Urinary bladder (tissue), 4 donors: ENCODE data around the gene ANKH. TPM values are rescaled to one million over a fixed set of nuclear protein-coding genes. Genes with fewer than 3 reads are reported as not detected.
"Not testable (repeated sequence)": the region's sequence is repeated elsewhere in the genome, so short reads cannot be mapped to it uniquely, and the experiment has no call there.

Source experiments
- DNase-seq: peaks from one replicate; pipeline ENCODE4 v3.0.0-alpha.2; 2015; ENCODE audit errors: extremely low spot score
- H3K27ac ChIP-seq: one replicate; pipeline ENCODE4 v1.5.1; 2013; ENCODE audit warnings: low read depth, mild to moderate bottlenecking, moderate library complexity
- H3K36me3 ChIP-seq: one replicate; pipeline ENCODE4 v1.6.1; 2013; ENCODE audit warnings: mild to moderate bottlenecking, moderate library complexity; ENCODE audit not compliant: insufficient read depth
- H3K4me1 ChIP-seq: one replicate; pipeline ENCODE4 v1.6.1; 2013; ENCODE audit warnings: mild to moderate bottlenecking, moderate library complexity; ENCODE audit not compliant: insufficient read depth
- H3K4me3 ChIP-seq: one replicate; pipeline ENCODE4 v1.5.1; 2013; ENCODE audit warnings: low read depth, low read length
- WGBS: extraction: QIAGEN DNeasy Blood & Tissue Kit; methylation state at CpG from one replicate; pipeline ENCODE4 v1.1.7; 2013; 5-methylcytosine and 5-hydroxymethylcytosine counted together
- polyA plus RNA-seq: library from polyadenylated mRNA; stranded (reverse); fragments of 200-250 nt; gene quantifications from one replicate; pipeline ENCODE4 v1.2.3, GENCODE V29; 2013
- total RNA-seq: library from RNA; depleted of rRNA; stranded (reverse); fragments of >200 nt; gene quantifications from one replicate; pipeline ENCODE4 v1.2.3, GENCODE V29; 2014
- donor health status: healthy with polysubstance abuse.
- donor health status: healthy.

The ANKH gene
- total and polyA plus RNA-seq, 2 donors = 18.1 to 23.0 TPM

DNA sequence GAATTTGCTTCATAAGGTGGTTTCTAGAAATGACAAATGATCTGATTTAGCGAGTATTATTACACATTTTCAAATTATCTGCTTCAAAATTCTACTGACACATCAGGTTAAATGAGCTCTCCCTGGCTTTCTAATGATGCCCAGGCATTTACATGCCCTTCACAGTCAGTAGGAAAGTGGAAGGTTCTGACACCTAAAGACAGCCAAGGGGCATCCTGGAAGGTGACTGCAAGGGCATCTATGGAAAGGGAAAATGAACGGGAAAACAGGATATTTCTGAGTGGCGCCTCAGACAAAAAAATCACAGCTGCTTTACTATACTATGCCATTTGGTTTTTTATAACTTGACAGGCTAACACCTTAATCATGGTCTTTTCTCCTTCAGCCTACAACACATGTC is 31.0 kb downstream of the ANKH start:
- Histone ChIP-seq H3K4me3 (no peak overlapping the region), H3K27ac (no peak overlapping the region), H3K36me3 (no peaks in the 10 kb centered on the region), H3K4me1 (no peaks in the 10 kb centered on the region)
- DNase-seq = no peak
- WGBS = 97% methylated on average over 3 of the region's 3 CpGs

DNA sequence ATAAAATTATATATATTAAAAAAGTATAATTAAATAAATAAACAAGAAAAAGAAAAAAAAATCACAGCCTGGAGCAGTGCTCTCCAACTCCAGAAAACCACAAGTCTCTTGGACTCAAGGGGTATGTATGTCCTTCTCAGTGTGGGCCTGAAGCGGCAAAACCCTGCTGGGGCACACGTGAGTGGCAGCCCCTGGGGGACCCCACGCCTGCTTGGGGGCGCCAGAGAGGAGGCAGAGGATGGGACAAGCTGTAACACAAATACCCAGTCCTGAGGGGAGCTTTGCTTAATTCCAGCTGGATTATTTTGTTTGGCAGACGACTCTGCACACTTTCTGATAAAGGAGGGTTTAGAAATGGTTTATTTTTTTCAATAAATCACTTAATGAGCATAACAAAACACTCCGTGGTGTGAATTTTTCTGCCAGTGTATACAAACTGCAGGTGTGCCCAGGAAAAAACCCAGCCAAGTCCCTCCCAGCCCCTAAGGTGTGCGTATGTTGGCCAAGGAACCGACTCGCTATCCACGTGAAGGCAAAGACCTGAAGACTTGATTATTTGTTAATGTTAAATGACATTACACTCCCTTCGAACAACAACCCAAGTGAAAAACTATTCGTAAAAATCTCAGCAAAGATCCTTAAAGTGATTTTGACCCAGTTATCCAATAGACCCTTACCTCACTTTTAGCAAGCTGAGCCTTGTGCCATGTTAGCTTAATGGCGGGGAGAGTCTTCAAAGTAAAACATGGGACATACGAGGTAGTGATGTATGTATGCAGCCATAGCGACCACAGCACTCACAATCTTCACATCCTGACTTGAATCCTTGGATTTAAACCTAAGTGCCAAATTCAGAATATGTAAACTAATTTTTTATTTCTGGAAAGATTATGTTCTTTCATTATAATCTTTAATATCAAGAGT is 32.9 kb downstream of the ANKH start:
- Histone ChIP-seq H3K27ac (no peak overlapping the region), H3K4me3 (no peak overlapping the region), H3K4me1 (no peaks in the 10 kb centered on the region), H3K36me3 (no peaks in the 10 kb centered on the region)
- no peak for DNase-seq
- WGBS = 84% methylated on average over 15 of the region's 15 CpGs

DNA sequence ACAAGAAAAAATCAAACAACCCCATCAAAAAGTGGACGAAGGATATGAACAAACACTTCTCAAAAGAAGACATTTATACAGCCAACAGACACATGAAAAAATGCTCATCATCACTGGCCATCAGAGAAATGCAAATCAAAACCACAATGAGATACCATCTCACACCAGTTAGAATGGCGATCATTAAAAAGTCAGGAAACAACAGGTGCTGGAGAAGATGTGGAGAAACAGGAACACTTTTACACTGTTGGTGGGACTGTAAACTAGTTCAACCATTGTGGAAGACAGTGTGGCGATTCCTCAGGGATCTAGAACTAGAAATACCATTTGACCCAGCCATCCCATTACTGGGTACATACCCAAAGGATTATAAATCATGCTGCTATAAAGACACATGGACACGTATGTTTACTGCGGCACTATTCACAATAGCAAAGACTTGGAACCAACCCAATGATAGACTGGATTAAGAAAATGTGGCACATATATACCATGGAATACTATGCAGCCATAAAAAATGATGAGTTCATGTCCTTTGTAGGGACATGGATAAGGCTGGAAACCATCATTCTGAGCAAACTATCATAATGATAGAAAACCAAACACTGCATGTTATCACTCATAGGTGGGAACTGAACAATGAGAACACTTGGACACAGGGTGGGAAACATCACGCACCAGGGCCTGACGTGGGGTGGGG is 34.0 kb downstream of the ANKH start:
- not testable (repeated sequence) for H3K27ac ChIP-seq, H3K36me3 ChIP-seq, DNase-seq, H3K4me1 ChIP-seq, H3K4me3 ChIP-seq
- 98% methylated on average over 5 of the region's 7 CpGs for WGBS

DNA sequence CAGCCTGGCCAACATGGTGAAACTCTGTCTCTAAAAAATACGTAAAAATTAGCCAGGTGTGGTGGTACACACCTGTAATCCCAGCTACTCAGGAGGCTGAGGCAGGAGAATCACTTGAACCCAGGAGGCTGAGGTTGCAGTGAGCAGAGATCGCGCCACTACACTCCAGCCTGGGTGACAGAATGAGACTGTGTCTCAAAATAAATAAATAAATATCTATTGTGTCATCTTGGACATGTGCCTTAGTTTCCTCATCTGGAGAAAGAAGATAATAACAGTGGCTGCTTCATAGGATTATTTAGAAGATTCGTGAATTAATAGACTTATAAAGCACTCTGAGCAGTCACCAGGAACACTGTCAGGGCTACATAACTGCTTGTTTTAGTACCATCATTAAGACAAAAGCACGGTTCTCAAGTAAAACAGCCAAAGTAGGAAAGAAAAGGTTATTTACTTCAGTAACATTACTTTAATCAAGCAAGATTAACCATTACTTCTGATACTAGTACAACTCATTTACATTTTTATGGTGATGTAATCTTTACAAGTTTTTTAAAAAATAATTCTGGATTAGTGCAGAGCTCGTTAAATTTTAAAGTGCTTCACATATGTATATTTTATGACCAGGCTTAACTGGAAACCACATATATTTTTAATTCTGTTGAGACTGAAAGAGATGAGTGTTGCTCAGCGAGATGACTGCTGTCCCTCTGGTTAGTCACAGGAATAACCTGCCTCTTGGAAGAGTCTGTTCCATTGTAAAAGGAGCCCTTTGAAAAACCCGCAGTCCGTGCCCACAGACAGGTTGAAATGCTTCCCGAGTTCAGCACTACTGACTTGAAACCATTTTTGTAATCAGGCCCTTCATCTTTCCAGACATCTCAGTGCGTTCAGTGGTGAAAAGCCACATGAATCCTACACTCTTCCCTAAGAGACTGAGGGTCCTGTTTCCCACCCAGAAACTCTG is 36.7 kb downstream of the ANKH start:
- Histone ChIP-seq H3K27ac (no peak overlapping the region), H3K4me3 (no peak overlapping the region), H3K4me1 (no peaks in the 10 kb centered on the region), H3K36me3 (no peaks in the 10 kb centered on the region)
- no peak for DNase-seq
- 83% methylated on average over 11 of the region's 11 CpGs for WGBS

DNA sequence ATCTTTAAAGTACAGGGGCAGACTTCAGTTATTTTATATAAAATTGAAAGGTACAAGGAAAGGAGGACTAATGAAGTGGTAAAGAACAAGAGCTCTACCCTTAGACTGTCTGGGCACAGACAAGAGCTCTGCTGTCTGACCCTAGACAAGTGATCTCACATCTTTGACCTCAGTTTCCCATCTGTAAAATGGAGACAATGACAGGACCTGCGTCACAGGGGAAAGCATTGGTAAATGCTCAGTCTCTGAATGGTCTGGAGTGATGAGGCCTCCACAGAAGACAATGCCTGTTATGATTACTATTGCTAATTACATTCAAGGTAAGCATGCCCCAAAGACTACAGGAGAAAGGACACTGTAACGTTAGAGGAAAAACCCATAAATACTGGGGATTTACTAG is 37.5 kb downstream of the ANKH start:
- no peak overlapping the region for H3K27ac ChIP-seq

DNA sequence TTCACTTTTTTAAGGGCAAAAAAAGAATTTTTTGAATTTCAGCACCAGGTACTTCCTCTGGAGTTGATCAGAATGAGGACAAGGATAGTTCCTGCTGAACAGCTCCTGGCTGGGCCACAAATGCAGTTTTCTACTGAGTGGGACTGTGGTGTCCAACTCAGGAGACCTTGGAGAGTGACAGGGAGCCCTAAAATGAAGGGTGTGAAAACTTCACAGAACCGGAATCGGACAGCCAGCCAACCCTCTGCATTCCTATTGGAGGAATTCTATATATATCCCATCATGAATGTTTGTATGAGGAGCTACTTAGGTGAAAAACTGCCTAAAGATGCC is 40.6 kb downstream of the ANKH start:
- Histone ChIP-seq H3K36me3 (no peaks in the 10 kb centered on the region), H3K4me1 (no peaks in the 10 kb centered on the region), H3K27ac (no peak overlapping the region), H3K4me3 (no peak overlapping the region)
- no peak for DNase-seq
- 96% methylated on average over 2 of the region's 2 CpGs for whole genome bisulfite sequencing

More for the DNA sequence above, 37.5 kb downstream of the ANKH start:
- no peak for DNase-seq
- 86% methylated on average over 2 of the region's 2 CpGs for WGBS
- no peaks in the 10 kb centered on the region for H3K36me3 ChIP-seq
- no peak overlapping the region for H3K4me3 ChIP-seq
- H3K4me1 ChIP-seq = no peaks in the 10 kb centered on the region

DNA sequence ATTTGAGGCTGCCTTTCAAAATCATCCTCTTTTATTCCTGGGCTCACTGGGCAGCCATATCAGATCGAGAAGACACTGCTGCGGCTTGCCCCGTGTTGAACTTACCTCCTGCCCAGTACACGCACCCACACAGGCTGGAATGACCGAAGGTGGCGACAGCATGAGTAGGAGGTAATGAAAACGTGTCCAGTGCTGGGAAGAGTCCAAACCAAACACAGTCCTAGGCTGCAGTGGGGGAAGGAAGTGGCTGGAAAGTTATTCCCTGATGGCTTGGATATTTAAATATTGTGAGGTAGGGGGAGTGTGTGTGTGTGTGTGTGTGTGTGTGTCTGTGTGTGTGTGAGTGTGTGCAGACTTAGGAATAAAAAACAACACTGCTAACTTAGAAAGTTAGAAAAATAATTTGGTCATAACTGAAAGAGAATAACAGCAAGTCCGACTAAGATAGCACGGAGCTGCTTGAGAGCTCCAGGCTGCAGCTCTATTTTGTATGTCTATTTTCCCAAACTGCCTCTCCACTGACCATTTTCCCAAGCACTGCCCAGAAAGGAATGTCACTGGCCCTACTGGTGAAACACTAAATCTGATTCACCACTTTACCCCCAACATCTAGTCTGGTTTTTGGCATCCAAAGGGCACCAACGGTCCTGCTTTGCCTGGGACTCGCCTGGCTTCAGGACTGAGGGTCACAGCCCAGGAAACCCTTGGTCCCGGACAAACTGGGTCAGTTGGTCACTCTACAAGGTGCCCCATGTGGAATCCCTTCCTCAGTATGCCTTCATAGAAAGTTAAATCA is 41.2 kb downstream of the ANKH start:
- H3K4me1 ChIP-seq = no peaks in the 10 kb centered on the region
- WGBS = 89% methylated on average over 12 of the region's 12 CpGs
- no peak overlapping the region for H3K4me3 ChIP-seq
- DNase-seq = no peak
- H3K27ac ChIP-seq = no peak overlapping the region
- H3K36me3 ChIP-seq = no peaks in the 10 kb centered on the region

DNA sequence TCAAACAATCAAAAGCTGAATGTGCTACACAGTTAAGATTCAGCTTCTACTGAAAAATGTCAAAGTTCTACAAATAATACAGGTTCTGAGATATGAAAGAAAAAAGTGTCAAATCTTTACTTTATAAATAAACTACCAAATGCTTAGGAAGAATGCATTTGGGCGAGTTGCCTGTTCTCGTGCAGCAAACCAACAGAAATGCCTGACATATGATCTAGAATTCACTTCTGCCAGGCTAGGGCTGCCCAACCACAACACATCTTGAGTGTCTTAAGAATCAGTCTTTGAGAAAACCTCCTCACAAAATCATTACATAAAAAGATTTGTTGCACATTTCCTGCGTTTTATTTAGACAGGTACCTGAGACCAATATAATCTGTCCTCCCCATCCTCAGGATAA is 42.2 kb downstream of the ANKH start:
- Histone ChIP-seq H3K4me1 (no peaks in the 10 kb centered on the region), H3K27ac (no peak overlapping the region), H3K4me3 (no peak overlapping the region), H3K36me3 (no peaks in the 10 kb centered on the region)
- WGBS = 87% methylated on average over 3 of the region's 3 CpGs
- no peak for DNase-seq

DNA sequence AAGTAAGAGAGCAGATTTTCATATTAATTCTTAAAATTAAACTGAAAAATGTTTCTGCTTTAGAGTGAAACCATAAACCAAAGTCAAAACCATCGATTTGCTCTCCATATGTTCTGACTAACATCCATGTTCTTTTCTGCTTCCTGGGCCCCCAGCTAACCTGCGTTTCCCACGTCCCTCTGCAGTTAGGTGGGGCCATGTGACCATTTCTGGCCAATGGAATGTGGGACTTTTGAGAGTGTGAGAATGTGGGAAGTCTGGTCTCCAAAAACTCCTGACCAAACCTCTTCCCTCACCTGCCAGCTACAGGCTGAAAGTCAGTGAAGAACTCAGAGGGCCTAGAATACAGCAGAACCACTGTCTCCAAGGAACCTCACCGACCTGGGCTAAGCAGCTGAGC is 44.9 kb downstream of the ANKH start:
- Histone ChIP-seq H3K4me1 (no peaks in the 10 kb centered on the region), H3K4me3 (no peak overlapping the region), H3K27ac (no peak overlapping the region), H3K36me3 (no peaks in the 10 kb centered on the region)
- DNase-seq = no peak
- whole genome bisulfite sequencing = 92% methylated on average over 4 of the region's 4 CpGs

DNA sequence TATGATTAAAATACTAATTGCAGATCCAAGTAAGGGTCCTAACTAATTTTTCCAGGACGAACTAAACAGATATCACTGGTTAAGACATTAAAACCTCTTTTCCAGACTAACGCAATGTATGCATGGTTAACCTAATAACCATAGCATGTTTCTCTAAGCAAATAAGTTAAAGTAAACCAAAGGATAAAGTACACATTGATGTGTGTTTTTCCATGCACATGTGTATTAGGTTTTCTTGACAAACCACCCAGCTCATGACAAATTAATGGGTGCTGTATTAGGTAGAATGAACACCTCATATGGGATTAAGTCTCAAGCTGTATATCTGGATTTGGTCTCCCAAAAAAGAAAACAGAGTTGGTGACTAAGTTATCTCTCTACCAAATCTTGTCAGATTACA is 45.6 kb downstream of the ANKH start:
- no peak for DNase-seq
- Histone ChIP-seq H3K4me3 (no peak overlapping the region), H3K4me1 (no peaks in the 10 kb centered on the region), H3K27ac (no peak overlapping the region), H3K36me3 (no peaks in the 10 kb centered on the region)
- WGBS = 96% methylated on average over 2 of the region's 2 CpGs

DNA sequence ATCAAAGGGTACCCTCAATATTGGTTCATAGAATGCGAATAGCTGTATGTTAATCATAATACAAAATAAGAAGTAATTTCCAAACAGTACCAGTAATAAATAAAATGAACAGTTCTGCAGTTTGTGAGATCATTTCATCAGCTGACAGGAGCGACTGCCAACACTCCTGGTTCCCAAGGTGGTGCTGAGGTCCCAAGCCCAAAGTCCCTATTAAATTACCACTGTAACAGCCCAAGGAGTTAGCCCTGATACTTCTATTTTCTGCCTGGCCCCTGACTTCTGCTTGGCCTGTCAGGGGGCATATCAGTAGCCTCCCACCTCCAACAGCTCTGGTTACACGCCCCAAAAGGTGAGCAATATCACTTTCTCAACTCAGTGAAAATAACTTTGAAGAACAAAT is 47.1 kb downstream of the ANKH start:
- H3K36me3 ChIP-seq = peaks cover 2% of the 10 kb centered on the region
- H3K27ac ChIP-seq = no peak overlapping the region
- H3K4me3 ChIP-seq = no peak overlapping the region
- DNase-seq = no peak
- peaks cover 2% of the 10 kb centered on the region for H3K4me1 ChIP-seq
- WGBS = 97% methylated on average over 3 of the region's 3 CpGs

DNA sequence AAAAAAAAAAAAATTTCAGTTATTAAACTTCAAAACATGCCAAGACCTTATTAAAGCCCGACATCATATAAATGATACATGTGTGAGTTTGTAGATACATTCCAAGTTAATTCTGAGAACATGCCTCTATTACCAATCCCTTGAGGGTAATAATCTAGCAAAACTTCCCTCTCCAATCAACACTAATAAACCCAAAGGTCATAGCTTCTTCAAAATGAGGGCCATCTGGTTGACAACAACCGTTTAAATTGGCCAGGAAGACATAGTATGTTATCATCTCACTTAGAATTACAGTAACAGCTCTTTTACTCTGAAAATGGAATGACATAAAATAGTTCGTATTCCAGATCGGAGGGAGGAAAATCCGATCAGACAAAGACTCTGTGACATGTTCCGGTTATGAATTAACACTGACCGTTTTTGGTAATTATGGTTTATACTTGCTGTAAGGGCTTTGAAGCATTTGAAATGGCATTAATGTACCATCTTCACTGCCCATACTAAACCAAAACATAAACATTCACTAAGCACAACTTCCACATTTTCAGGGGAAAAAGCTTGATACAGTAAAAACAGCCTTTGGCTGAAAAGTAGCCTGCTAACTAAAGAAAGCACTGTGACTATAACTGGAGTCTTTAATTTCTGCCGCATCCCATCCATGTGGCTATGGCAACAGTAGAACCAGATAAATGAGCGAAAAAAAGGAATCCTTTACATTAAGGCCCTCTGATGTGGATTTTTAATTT is 50.3 kb downstream of the ANKH start:
- DNase-seq = no peak
- Histone ChIP-seq H3K27ac (no peak overlapping the region), H3K4me1 (peaks cover 2% of the 10 kb centered on the region), H3K36me3 (peaks cover 2% of the 10 kb centered on the region), H3K4me3 (no peak overlapping the region)
- WGBS = 63% methylated on average over 9 of the region's 9 CpGs
